ENCODE data around the gene SMARCA4.
"Not testable (repeated sequence)": the region's sequence is repeated elsewhere in the genome, so short reads cannot be mapped to it uniquely, and the experiment has no call there.

The SMARCA4 gene

GRCh38 chr19:10976131-10976892, 15.5 kb downstream of the SMARCA4 start:
- TF ChIP-seq POLR2A (IDR thresholded peaks at IDR 0.05; ENCODE audit: low read length) = no peak
- no peak for TF ChIP-seq GATA1 (IDR thresholded peaks at IDR 0.05; ENCODE audit: low read depth, low read length)

DNA sequence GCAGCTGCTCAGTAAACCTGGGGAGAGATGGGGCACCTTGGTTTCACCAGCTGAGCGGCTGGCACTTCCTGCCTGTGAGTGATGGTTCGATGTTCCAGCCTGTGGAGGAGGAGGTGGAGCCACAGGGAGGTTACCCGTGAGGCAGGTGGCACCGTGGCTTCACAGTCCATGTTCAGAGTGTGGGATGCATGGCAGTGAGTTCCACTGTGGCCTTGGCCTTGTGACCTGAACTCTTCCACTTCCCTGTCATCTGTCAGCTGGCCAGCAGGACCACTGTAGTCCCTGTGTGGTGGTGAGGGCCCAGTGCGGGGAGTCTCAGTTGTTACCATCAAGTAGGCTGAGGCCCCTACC, 16.9 kb downstream of the SMARCA4 start:
- DNase-seq = no peak
- TF ChIP-seq POLR2A (IDR thresholded peaks at IDR 0.05; ENCODE audit: low read length) (no peak), GATA1 (IDR thresholded peaks at IDR 0.05; ENCODE audit: low read depth, low read length) (no peak)

More at GRCh38 chr19:10976131-10976892, 15.5 kb downstream of the SMARCA4 start:
- DNase-seq = no peak

- TF ChIP-seq GATA1 (IDR thresholded peaks at IDR 0.05; ENCODE audit: low read depth, low read length) = no peak
- TF ChIP-seq POLR2A (IDR thresholded peaks at IDR 0.05; ENCODE audit: low read length) = no peak
- no peak for DNase-seq
Measured at GRCh38 chr19:10979951-10980381, 19.1 kb downstream of the SMARCA4 start.

GRCh38 chr19:10981252-10981895, 20.5 kb downstream of the SMARCA4 start:
- DNase-seq = no peak
- no peak for TF ChIP-seq GATA1 (IDR thresholded peaks at IDR 0.05; ENCODE audit: low read depth, low read length)
- no peak for TF ChIP-seq POLR2A (IDR thresholded peaks at IDR 0.05; ENCODE audit: low read length)

DNA sequence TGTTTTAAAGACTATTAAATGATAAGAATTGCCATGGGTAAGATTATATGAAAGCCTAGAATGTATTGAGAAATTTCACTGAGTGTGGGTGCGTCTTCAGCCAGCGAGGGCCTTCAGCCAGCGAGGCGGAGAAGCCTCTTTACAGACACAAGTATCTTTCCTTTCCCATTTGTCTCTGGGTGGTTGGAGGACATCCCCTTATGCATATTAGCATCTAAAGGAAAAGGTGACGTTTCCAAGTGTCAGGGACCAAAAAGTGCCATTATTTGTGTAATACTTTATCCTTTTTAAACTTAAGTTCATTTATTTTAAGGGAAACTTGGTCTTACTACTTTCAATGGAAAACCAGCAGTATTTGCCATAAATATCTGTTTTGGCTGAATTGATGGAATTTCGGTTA, 22.2 kb downstream of the SMARCA4 start:
- DNase-seq = no peak
- TF ChIP-seq GATA1 (IDR thresholded peaks at IDR 0.05; ENCODE audit: low read depth, low read length) (no peak), POLR2A (IDR thresholded peaks at IDR 0.05; ENCODE audit: low read length) (no peak)

- TF ChIP-seq POLR2A (IDR thresholded peaks at IDR 0.05; ENCODE audit: low read length) (no peak), GATA1 (IDR thresholded peaks at IDR 0.05; ENCODE audit: low read depth, low read length) (no peak)
- DNase-seq = no peak
Measured at GRCh38 chr19:10984166-10984735, 23.4 kb downstream of the SMARCA4 start.

- no peak for TF ChIP-seq GATA1 (IDR thresholded peaks at IDR 0.05; ENCODE audit: low read depth, low read length)
- TF ChIP-seq POLR2A (IDR thresholded peaks at IDR 0.05; ENCODE audit: low read length) = no peak
- no peak for DNase-seq
Measured at GRCh38 chr19:10985502-10985901, 24.7 kb downstream of the SMARCA4 start.

GRCh38 chr19:10986301-10987127, 25.7 kb downstream of the SMARCA4 start:
- TF ChIP-seq GATA1 (IDR thresholded peaks at IDR 0.05; ENCODE audit: low read depth, low read length) = no peak
- TF ChIP-seq POLR2A (IDR thresholded peaks at IDR 0.05; ENCODE audit: low read length) = no peak
- no peak for DNase-seq

GRCh38 chr19:10987571-10988297, 26.9 kb downstream of the SMARCA4 start:
- DNase-seq = no peak
- TF ChIP-seq POLR2A (IDR thresholded peaks at IDR 0.05; ENCODE audit: low read length) = no peak
- TF ChIP-seq GATA1 (IDR thresholded peaks at IDR 0.05; ENCODE audit: low read depth, low read length) = no peak

- DNase-seq = no peak
- no peak for TF ChIP-seq POLR2A (IDR thresholded peaks at IDR 0.05; ENCODE audit: low read length)
- no peak for TF ChIP-seq GATA1 (IDR thresholded peaks at IDR 0.05; ENCODE audit: low read depth, low read length)
Measured at GRCh38 chr19:10988380-10988779, 27.6 kb downstream of the SMARCA4 start.

DNA sequence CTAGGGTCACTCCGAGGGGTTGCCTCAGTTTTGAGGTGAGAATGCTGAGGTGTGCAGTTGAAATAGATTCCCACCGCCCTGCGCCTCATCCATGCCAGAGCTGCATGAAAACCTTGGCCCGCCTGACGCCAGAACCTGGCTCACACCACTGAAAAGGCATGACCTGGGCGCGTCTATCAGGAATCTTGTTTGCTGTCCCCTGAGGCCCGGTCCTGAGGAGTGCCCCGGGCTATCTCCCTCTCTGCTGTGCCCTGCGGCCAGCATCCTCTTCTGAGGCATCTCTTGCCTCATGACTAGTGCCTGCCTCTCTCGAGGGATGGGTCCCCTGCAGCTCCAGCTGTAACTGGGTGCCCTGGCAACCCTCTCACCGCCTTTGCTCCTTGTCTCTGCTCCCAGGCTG, 28.1 kb downstream of the SMARCA4 start:
- TF ChIP-seq GATA1 (IDR thresholded peaks at IDR 0.05; ENCODE audit: low read depth, low read length) = no peak
- no peak for DNase-seq

GRCh38 chr19:10991076-10991475, 30.2 kb downstream of the SMARCA4 start:
- DNase-seq = no peak
- TF ChIP-seq GATA1 (IDR thresholded peaks at IDR 0.05; ENCODE audit: low read depth, low read length) = no peak
- no peak for TF ChIP-seq POLR2A (IDR thresholded peaks at IDR 0.05; ENCODE audit: low read length)

DNA sequence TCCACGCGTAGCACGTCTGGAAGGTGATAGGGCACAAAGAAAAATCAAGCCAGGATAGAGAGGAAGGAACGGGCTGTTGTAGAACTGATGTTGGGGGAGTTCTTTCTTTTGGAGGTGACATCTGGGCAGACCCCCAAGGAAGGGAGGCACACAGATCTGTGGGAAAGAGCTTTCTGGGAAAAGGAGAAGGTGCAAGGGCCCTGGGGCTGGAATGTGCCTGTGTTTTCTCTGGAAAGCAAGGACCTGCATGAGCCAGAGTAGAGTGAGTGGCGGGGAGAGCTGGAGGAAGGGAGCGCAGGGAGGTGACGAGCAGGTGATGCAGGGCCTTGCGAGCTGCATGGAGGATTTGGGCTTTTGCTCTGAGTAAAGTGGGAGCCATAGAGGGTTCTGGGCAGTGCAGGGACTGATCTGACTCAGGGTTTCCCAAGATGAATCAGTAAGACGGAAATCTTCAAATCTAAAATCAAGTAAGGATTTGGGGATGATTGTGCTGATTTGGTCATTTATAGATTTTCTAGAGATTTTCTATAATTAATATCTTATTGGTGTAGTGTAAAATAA, 30.8 kb downstream of the SMARCA4 start:
- DNase-seq = no peak
- TF ChIP-seq POLR2A (IDR thresholded peaks at IDR 0.05; ENCODE audit: low read length) (no peak), GATA1 (IDR thresholded peaks at IDR 0.05; ENCODE audit: low read depth, low read length) (no peak)

DNA sequence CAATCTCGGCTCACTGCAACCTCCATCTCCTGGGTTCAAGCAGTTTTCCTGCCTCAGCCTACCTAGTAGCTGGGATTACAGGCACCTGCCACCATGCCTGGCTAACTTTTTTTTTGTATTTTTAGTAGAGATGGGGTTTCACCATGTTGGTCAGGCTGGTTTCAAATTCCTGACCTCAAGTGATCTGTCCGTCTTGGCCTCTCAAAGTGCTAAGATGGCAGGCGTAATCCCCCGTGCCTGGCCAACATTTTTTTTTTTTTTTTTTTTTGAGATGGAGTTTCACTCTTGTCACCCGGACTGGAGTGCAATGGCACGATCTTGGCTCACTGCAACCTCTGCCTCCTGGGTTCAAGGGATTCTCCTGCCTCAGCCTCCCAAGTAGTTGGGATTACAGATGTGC, 31.3 kb downstream of the SMARCA4 start:
- DNase-seq = not testable (repeated sequence)
